Neural progenitor cell (in vitro differentiated cells): ENCODE results near the gene B4GALNT2.

Experiments used
- EZH2 ChIP-seq: fragments of 200-600 bp; sonication (generic); IDR thresholded peaks from 2 replicates; pipeline ENCODE4 v1.6.1; 2017; ENCODE audit warnings: antibody characterized with exemption, mild to moderate bottlenecking, moderate library complexity
- EZH2phosphoT487 ChIP-seq: fragments of 200-600 bp; sonication (generic); IDR thresholded peaks from 2 replicates; pipeline ENCODE4 v1.6.1; 2017; ENCODE audit warnings: antibody characterized with exemption
- TF ChIP-seq, protein P1 (sequence below): fragments of 200-600 bp; sonication (generic); IDR thresholded peaks from 2 replicates; pipeline ENCODE4 v1.5.1; 2017; ENCODE audit warnings: antibody characterized with exemption, mild to moderate bottlenecking

- TF ChIP-seq, protein P1, sequence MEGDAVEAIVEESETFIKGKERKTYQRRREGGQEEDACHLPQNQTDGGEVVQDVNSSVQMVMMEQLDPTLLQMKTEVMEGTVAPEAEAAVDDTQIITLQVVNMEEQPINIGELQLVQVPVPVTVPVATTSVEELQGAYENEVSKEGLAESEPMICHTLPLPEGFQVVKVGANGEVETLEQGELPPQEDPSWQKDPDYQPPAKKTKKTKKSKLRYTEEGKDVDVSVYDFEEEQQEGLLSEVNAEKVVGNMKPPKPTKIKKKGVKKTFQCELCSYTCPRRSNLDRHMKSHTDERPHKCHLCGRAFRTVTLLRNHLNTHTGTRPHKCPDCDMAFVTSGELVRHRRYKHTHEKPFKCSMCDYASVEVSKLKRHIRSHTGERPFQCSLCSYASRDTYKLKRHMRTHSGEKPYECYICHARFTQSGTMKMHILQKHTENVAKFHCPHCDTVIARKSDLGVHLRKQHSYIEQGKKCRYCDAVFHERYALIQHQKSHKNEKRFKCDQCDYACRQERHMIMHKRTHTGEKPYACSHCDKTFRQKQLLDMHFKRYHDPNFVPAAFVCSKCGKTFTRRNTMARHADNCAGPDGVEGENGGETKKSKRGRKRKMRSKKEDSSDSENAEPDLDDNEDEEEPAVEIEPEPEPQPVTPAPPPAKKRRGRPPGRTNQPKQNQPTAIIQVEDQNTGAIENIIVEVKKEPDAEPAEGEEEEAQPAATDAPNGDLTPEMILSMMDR, result no peak
- TF ChIP-seq EZH2, result no peak
- TF ChIP-seq EZH2phosphoT487, result no peak
Measured at GRCh38 chr17:49194297-49194607, 61.7 kb downstream of the B4GALNT2 start.
